Breast epithelium (tissue), 4 donors: Measurements from ENCODE around the gene PLPPR1. TPM values are rescaled to one million over a fixed set of nuclear protein-coding genes. Genes with fewer than 3 reads are reported as not detected.

Source experiments
- DNase-seq, 2 donors: peaks; one replicate each; pipeline ENCODE4 v3.0.0-alpha.2; 2019; ENCODE audit warnings: low spot score in 2 of 2
- H3K27ac ChIP-seq, 2 donors: fragments of 200-600 bp; sonication (generic) in 1 of 2; one replicate each; pipeline ENCODE4 v1.5.1; 2016 to 2019; ENCODE audit warnings: mild to moderate bottlenecking in 1 of 2
- H3K27me3 ChIP-seq, 2 donors: fragments of 200-600 bp; sonication (generic) in 1 of 2; one replicate each; pipeline versions ENCODE4 v1.5.1 to v1.6.0; 2017 to 2019; ENCODE audit warnings: control low read depth in 1 of 2, mild to moderate bottlenecking in 1 of 2
- H3K36me3 ChIP-seq: fragments of 200-600 bp; one replicate; pipeline ENCODE4 v1.5.1; 2019
- H3K4me1 ChIP-seq, 2 donors: fragments of 200-600 bp; sonication (generic); one replicate each; pipeline ENCODE4 v1.5.1; 2016 to 2019; ENCODE audit warnings: control low read depth in 1 of 2
- H3K4me3 ChIP-seq, 3 donors: fragments of 200-600 bp; sonication (generic); 1 replicate in 2 of 3; 2 replicates in 1 of 3; pipeline ENCODE4 v1.5.1; 2016 to 2019; ENCODE audit warnings: mild to moderate bottlenecking in 3 of 3, moderate library complexity in 2 of 3
- H3K9me3 ChIP-seq, 2 donors: fragments of 200-600 bp; sonication (generic) in 1 of 2; one replicate each; pipeline ENCODE4 v1.5.1; 2016 to 2019; ENCODE audit warnings: control low read depth in 1 of 2
- CTCF ChIP-seq, 3 donors: fragments of 450-650 bp; IDR thresholded peaks; one replicate each; pipeline ENCODE4 v1.5.1; 2016 to 2017; ENCODE audit warnings: antibody characterized with exemption in 3 of 3, mild to moderate bottlenecking in 3 of 3, moderate library complexity in 3 of 3
- POLR2A ChIP-seq: fragments of 450-650 bp; IDR thresholded peaks from one replicate; pipeline ENCODE4 v1.6.1; 2016; ENCODE audit warnings: antibody characterized with exemption, mild to moderate bottlenecking, moderate library complexity
- POLR2AphosphoS5 ChIP-seq, 3 donors: sonication (generic); formaldehyde crosslinking; IDR thresholded peaks; one replicate each; pipeline ENCODE4 v1.6.1; 2017; ENCODE audit warnings: antibody characterized with exemption in 3 of 3
- intact Hi-C: fragments of 100-400 bp; cut with DNase I; formaldehyde crosslinking; loops from one replicate; pipeline ENCODE4 v1.15.1; 2023; ENCODE audit warnings: low total_unique reads
- total RNA-seq, 3 donors: library from RNA; depleted of rRNA; stranded (reverse); fragments of >200 nt; gene quantifications; one replicate each; pipeline ENCODE4 v1.1.0, GENCODE V29; 2016

Gene PLPPR1
- total RNA-seq, 3 donors from 2014 or later = 0.66 to 2.2 TPM; not detected in 1

GRCh38 chr9:101081641-101082040 is 53.1 kb downstream of the PLPPR1 start:
- TF ChIP-seq POLR2A (no peak), POLR2AphosphoS5 (IDR thresholded peaks at IDR 0.05) (no peak), CTCF (IDR thresholded peaks at IDR 0.05) (no peak)
- Histone ChIP-seq H3K4me3 (no peak overlapping the region), H3K36me3 (no peaks in the 10 kb centered on the region), H3K27ac (no peak overlapping the region), H3K27me3 (no peaks in the 10 kb centered on the region), H3K4me1 (no peaks in the 10 kb centered on the region), H3K9me3 (no peaks in the 10 kb centered on the region)
- no peak for DNase-seq
- intact Hi-C loops = no loop called here

- Histone ChIP-seq H3K4me3 (no peak overlapping the region), H3K27me3 (no peaks in the 10 kb centered on the region), H3K27ac (no peak overlapping the region), H3K36me3 (no peaks in the 10 kb centered on the region), H3K9me3 (no peaks in the 10 kb centered on the region), H3K4me1 (no peaks in the 10 kb centered on the region)
- intact Hi-C loops = no loop called here
- TF ChIP-seq POLR2AphosphoS5 (IDR thresholded peaks at IDR 0.05) (no peak), CTCF (IDR thresholded peaks at IDR 0.05) (no peak), POLR2A (no peak)
- no peak for DNase-seq
Measured at GRCh38 chr9:101083448-101084202, 55.1 kb downstream of the PLPPR1 start.

GRCh38 chr9:101087426-101087825 is 58.9 kb downstream of the PLPPR1 start:
- TF ChIP-seq POLR2AphosphoS5 (IDR thresholded peaks at IDR 0.05) (no peak), CTCF (IDR thresholded peaks at IDR 0.05) (no peak), POLR2A (no peak)
- Histone ChIP-seq H3K4me1 (no peaks in the 10 kb centered on the region), H3K27ac (no peak overlapping the region), H3K27me3 (no peaks in the 10 kb centered on the region), H3K9me3 (no peaks in the 10 kb centered on the region), H3K36me3 (no peaks in the 10 kb centered on the region), H3K4me3 (no peak overlapping the region)
- intact Hi-C loops = no loop called here
- DNase-seq = no peak

GRCh38 chr9:101092922-101093321 is 64.4 kb downstream of the PLPPR1 start:
- H3K4me1 ChIP-seq = no peaks in the 10 kb centered on the region
- no peak overlapping the region for H3K4me3 ChIP-seq
- no peaks in the 10 kb centered on the region for H3K36me3 ChIP-seq
- intact Hi-C loops = no loop called here
- H3K9me3 ChIP-seq = no peaks in the 10 kb centered on the region
- TF ChIP-seq POLR2AphosphoS5 (IDR thresholded peaks at IDR 0.05) = no peak
- TF ChIP-seq POLR2A = no peak
- TF ChIP-seq CTCF (IDR thresholded peaks at IDR 0.05) = no peak
- no peak for DNase-seq
- no peaks in the 10 kb centered on the region for H3K27me3 ChIP-seq
- H3K27ac ChIP-seq = no peak overlapping the region

GRCh38 chr9:101093620-101094019 is 65.1 kb downstream of the PLPPR1 start:
- H3K27ac ChIP-seq = no peak overlapping the region
- no peaks in the 10 kb centered on the region for H3K27me3 ChIP-seq
- no peaks in the 10 kb centered on the region for H3K4me1 ChIP-seq
- H3K4me3 ChIP-seq = no peak overlapping the region
- TF ChIP-seq CTCF (IDR thresholded peaks at IDR 0.05) (no peak), POLR2A (no peak), POLR2AphosphoS5 (IDR thresholded peaks at IDR 0.05) (no peak)
- H3K36me3 ChIP-seq = no peaks in the 10 kb centered on the region
- DNase-seq = no peak
- no peaks in the 10 kb centered on the region for H3K9me3 ChIP-seq
- intact Hi-C loops = no loop called here
